Neural crest cell (in vitro differentiated cells): ENCODE results near the gene TMEM144. TPM values are rescaled to one million over a fixed set of nuclear protein-coding genes. Genes with fewer than 3 reads are reported as not detected.
A peak's percentile ranks its signal among the peaks of the same experiment; 100 is the strongest.

Experiments
- DNase-seq: peaks from one replicate; pipeline ENCODE4 v3.0.0; 2021; ENCODE audit warnings: low read depth, mixed read lengths, low spot score
- H3K27ac Mint-ChIP-seq: one replicate; pipeline ENCODE4 v1.8.0; 2021; ENCODE audit warnings: mild to moderate bottlenecking, mixed read lengths; ENCODE audit not compliant: unreplicated experiment
- H3K27me3 Mint-ChIP-seq: 2 replicates; pipeline ENCODE4 v1.8.0; 2021; ENCODE audit warnings: low read depth, mild to moderate bottlenecking, mixed read lengths
- H3K36me3 Mint-ChIP-seq: 2 replicates; pipeline ENCODE4 v1.8.0; 2021; ENCODE audit warnings: low read depth, mild to moderate bottlenecking, mixed read lengths
- H3K4me1 Mint-ChIP-seq: 2 replicates; pipeline ENCODE4 v1.8.0; 2021; ENCODE audit warnings: mixed read lengths
- H3K4me3 Mint-ChIP-seq: one replicate; pipeline ENCODE4 v1.8.0; 2021; ENCODE audit warnings: mild to moderate bottlenecking, mixed read lengths
- H3K9me3 Mint-ChIP-seq: 2 replicates; pipeline ENCODE4 v1.8.0; 2021; ENCODE audit warnings: mixed read lengths
- CTCF ChIP-seq: fragments of 200-600 bp; sonication (generic); conservative IDR thresholded peaks from 2 replicates; pipeline ENCODE4 v1.5.0; 2021; ENCODE audit warnings: antibody characterized with exemption, mild to moderate bottlenecking
- total RNA-seq: library from RNA; stranded (reverse); gene quantifications from 2 replicates; pipeline ENCODE4 v1.2.1, GENCODE V29; 2021

Gene TMEM144
- total RNA-seq, 1 donor from 2014 or later, result 1.8 TPM

- no peaks in the 10 kb centered on the region for H3K9me3 Mint-ChIP-seq
- no peaks in the 10 kb centered on the region for H3K27me3 Mint-ChIP-seq
- peak overlapping the region; percentile 30 for H3K27ac Mint-ChIP-seq
- no peak for TF ChIP-seq CTCF
- no peak for DNase-seq
- H3K4me1 Mint-ChIP-seq, result peaks cover 12% of the 10 kb centered on the region
- no peaks in the 10 kb centered on the region for H3K36me3 Mint-ChIP-seq
- no peak overlapping the region for H3K4me3 Mint-ChIP-seq
Observed at GRCh38 chr4:158181906-158182305, 28.4 kb upstream of the TMEM144 start.

GRCh38 chr4:158182736-158183135 lies 27.6 kb upstream of the TMEM144 start:
- Mint-ChIP-seq H3K9me3 (no peaks in the 10 kb centered on the region), H3K27me3 (no peaks in the 10 kb centered on the region), H3K4me1 (peaks cover 12% of the 10 kb centered on the region), H3K4me3 (no peak overlapping the region), H3K36me3 (no peaks in the 10 kb centered on the region), H3K27ac (no peak overlapping the region)
- TF ChIP-seq CTCF, result no peak
- DNase-seq, result no peak

GRCh38 chr4:158186815-158187214 lies 23.5 kb upstream of the TMEM144 start:
- Mint-ChIP-seq H3K4me3 (no peak overlapping the region), H3K27ac (no peak overlapping the region), H3K27me3 (no peaks in the 10 kb centered on the region), H3K9me3 (no peaks in the 10 kb centered on the region), H3K36me3 (no peaks in the 10 kb centered on the region), H3K4me1 (peaks cover 17% of the 10 kb centered on the region)
- no peak for TF ChIP-seq CTCF
- DNase-seq, result no peak

- TF ChIP-seq CTCF, result no peak
- Mint-ChIP-seq H3K27me3 (no peaks in the 10 kb centered on the region), H3K4me3 (no peak overlapping the region), H3K4me1 (peaks cover 9% of the 10 kb centered on the region), H3K36me3 (no peaks in the 10 kb centered on the region), H3K9me3 (no peaks in the 10 kb centered on the region), H3K27ac (no peak overlapping the region)
- no peak for DNase-seq
Observed at GRCh38 chr4:158189422-158189821, 20.9 kb upstream of the TMEM144 start.

- Mint-ChIP-seq H3K27ac (no peak overlapping the region), H3K4me3 (no peak overlapping the region), H3K4me1 (peaks cover 9% of the 10 kb centered on the region), H3K27me3 (no peaks in the 10 kb centered on the region), H3K9me3 (no peaks in the 10 kb centered on the region), H3K36me3 (no peaks in the 10 kb centered on the region)
- DNase-seq, result no peak
- TF ChIP-seq CTCF, result no peak
Observed at GRCh38 chr4:158190718-158191117, 19.6 kb upstream of the TMEM144 start.
